NCI-H748 treated with DMSO at 0.1 percent for 48 hours (cell line): ENCODE measurements around the gene EFEMP2.

ENCODE experiments used
- DNase-seq: peaks from one replicate; lab custom pipeline; 2025; lab: John Stamatoyannopoulos, UW

The EFEMP2 gene

GRCh38 chr11:65872586-65873317, at the start of gene EFEMP2:
EFEMP2 (minus strand) TSS chr11:65872800; CDS start chr11:65872354, 446 bp downstream.
- no peak for DNase-seq

GRCh38 chr11:65921876-65922275, 49.3 kb upstream of the EFEMP2 start:
- no peak for DNase-seq

GRCh38 chr11:65921033-65921555, 48.5 kb upstream of the EFEMP2 start:
- no peak for DNase-seq

GRCh38 chr11:65920372-65920802, 47.8 kb upstream of the EFEMP2 start:
- DNase-seq = no peak

GRCh38 chr11:65919573-65920371, 47.2 kb upstream of the EFEMP2 start:
- no peak for DNase-seq

DNA sequence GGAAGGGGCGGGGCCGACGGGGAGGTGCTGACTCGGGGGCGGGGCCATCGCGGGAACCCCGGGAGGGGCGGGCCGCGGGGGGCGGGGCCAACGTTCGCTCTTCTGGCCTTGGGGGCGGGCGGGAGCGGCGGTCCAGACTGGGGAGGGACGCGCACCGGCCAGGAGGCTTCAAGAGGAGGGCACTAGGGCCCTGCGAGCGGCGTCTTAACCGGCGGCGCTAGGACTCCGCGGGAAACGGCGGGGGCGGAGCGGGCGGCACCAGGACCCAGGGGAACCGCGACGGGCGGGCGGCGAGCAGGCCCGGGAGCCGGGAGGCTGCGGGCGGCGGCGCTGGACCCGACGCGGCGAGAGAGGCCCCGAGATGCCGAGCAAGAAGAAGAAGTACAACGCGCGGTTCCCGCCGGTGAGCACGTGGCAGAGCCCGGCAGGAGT, 46.6 kb upstream of the EFEMP2 start, which contains the start of gene DRAP1:
Gene DRAP1 (plus strand): TSS at position 286 of the 432 bp plus-strand sequence. CDS start 76 bp downstream, at position 362.
- peak; percentile 93 for DNase-seq

DNA sequence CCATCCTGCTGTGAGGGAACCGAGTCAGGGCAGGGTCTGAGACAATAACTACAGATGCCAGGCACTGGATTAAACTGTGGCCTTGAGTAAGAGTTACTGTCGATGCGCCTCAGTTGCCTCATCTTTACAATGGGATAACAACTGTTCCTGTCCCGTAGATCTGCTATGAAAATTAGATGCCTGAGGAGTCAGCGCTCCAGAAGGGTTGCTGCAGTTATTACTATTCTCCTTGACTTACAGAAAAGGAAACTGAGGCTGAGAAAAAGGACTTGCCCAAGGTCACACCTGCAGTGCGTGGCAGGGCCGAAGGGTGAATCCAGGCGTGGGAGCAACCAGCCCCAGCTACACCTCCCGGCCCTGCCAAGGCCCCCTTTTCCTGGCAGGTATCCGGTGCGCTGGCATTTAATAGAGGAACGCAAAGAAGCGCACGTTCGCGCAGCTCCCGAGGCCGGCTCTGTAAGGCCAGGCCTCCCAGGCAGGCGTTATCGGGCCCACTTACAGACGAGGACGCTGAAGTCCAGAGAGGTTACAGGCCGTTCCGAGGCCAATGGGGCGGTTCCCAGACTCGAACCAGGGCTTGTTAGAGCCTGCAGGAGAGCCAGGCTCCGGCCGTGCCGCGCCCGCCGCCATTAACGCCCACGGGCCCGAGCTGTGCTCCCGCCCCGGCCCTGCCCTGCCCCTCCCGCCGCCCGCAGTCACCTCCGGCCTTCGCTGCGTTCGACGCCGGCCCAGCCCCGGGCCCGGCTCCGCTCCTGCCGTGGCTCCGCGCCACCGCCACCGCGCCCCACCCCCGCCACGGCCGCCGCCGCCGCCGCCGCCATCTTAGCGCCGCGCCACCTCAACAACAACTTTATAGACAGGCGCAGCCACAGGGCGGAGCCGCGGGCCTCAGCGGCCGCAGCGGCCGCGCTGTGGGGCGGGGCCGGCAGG, 45.9 kb upstream of the EFEMP2 start, which contains the start of gene C11orf68:
Gene C11orf68 (minus strand): TSS at position 852 of the 930 bp plus-strand sequence. CDS start 31 bp downstream, at position 821.
- no peak for DNase-seq

- no peak for DNase-seq
Measured at GRCh38 chr11:65917434-65918210, 45.0 kb upstream of the EFEMP2 start.

- no peak for DNase-seq
Measured at GRCh38 chr11:65917077-65917433, 44.5 kb upstream of the EFEMP2 start.

GRCh38 chr11:65916391-65916790, 43.8 kb upstream of the EFEMP2 start:
- no peak for DNase-seq

DNA sequence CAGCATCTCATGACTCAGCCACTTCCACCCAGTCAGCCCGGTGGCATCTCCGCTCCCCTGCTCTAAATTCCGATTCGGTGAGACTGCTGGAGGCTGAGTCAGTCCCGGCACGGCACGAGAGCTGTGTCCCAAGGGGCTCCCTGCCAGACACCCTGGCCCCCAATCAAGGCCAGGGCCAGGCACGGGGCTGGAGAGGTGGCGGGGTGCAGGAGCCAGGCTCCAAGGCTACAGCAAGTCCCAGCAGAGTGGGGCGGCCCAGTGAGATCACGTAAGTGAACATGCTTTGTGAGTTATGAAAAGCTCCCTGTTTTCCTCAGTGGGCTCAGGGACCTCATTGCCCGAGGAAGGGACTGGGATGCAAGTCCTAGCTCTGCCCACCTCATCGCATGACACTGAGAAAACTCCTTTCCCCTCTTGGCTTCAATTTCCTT, 43.2 kb upstream of the EFEMP2 start:
- DNase-seq = no peak

DNA sequence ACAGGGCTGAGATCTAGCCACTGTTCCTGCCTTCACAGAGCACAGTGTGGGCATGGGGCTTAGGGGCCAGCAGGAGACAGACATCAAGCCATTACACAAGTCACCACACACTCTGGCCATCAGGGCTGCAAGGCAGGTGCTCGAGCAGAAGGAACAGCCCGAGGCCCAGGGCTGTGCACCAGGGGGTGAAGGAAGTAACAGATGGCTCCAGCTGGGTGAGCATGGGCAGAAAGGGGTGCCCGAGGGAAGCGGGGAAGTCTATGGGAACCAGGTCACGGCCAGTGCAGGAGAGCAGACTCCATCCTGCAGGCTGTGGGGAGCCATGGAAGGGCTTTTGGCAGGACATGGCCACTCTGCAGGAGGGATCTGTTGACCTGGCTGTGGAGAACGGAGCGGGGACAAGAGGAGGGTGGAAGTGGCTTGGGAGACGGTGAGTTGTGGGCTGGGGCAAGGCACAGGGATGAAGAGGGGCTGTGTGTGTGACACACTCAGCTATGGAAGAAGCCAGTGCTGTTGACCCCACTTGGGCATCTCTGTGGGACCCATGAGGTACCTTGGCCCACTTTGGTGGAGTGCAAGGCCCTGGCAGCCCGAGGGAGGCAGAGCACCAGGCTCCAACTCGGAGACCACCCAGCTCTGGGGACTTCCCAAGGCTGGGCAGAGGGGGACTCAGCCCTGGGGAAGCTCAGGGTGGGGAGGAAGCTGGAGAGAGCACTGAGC, 42.7 kb upstream of the EFEMP2 start:
- DNase-seq = no peak

DNA sequence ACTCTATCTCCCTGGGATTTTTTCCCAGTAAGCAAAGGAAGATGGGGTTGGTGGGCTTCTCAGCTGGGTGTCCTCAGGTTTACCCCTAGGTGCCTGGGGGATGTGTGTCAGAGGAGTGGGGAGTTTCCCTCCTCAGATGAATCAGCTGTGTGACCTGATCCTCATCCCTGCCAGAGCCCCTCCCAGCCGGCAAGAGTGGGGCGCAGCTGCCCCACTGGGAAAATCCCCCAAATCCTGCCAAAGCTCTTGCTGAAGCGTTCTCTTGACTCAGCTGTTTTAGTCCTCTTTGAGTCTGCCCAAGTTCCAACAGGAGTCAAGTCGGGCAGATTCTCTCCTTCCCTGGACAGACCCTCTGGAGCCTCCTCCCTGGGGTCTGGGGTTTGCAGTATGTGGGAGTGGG, 40.2 kb upstream of the EFEMP2 start:
- DNase-seq = no peak

GRCh38 chr11:65911682-65912568, 39.3 kb upstream of the EFEMP2 start:
- DNase-seq = no peak

DNA sequence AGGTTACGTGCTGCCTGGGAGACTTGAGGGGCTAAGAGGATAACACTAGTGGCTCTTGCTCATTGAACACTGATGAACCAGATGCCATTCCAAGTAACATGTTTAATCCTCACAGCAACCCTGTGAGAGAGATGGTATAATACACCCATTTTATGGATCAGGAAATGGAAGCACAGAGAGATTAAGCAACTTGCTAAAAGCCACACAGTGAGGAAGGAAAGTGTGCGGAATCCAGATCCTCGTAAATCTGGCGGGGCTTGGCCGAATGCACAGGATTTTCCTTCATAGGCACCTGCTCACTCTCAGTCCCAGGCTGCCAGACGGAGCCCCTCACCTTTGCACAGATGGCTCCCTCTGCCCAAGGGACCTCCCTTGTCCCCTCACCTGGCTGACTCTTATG, 35.3 kb upstream of the EFEMP2 start:
- no peak for DNase-seq

DNA sequence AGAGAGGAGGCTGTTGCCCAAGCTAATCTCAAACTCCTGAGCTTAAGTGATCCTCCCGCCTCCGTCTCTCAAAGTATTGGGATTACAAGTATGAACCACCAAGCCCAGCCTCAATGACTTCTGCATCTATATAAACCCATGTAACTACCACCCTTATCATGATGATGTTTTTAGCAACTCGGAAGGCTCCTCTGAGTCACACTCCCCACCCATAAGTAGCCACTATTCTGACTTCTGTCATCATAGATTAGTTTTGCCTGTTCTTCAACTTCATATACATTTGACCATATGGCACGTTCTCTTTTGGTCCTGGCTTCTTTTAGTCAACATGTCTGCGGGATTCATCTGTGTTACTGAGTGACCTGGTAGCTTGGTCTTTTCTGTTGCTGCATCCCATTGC, 34.0 kb upstream of the EFEMP2 start:
- DNase-seq = no peak

DNA sequence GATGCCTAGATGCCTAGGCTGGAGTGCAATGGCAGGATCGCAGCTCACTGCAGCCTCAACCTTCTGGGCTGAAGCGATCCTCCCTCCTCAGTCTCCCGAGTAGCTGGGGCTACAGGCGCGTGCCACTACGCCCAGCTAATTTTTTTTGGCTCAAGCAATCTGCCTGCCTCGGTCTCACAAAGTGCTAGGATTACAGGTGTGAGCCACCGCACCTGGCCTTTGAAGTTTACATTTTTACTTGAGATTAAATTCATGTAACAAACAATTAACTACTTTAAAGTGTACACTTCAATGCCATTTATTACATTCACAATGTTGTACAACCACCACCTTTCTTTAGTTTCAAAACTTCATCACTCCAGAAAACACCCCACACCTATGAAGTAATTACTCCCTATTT, 31.1 kb upstream of the EFEMP2 start:
- no peak for DNase-seq

DNA sequence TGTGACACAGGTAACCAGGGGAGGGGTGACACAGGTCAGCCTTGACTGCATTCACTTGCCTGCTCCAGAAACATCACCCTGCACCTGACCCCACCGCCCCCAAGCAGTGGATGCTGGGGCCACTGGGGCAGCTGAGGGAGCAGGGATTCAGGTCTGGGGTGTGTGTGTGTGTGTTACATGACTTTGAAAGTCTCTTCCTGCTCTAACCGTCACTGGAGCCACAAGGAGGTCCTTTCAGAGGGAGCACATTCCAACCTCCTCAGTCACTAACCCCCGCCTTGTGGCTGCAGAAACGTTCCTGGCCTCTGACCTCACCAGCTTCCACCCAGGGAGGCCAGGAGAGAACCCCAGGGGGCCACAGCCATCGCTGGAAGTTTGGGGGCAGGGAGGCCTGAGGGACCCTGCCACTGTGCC, 30.5 kb upstream of the EFEMP2 start:
- DNase-seq = no peak

GRCh38 chr11:65900899-65901180, 28.2 kb upstream of the EFEMP2 start:
- DNase-seq = no peak
